ENCODE data around the gene HACD4. TPM values are rescaled to one million over a fixed set of nuclear protein-coding genes. Genes with fewer than 3 reads are reported as not detected.

HACD4 gene
- total and polyA plus RNA-seq, 2 donors (not counting 3 experiments of a cell fraction or from before 2014, with no cell fraction given), result 1.3 to 1.4 TPM

DNA sequence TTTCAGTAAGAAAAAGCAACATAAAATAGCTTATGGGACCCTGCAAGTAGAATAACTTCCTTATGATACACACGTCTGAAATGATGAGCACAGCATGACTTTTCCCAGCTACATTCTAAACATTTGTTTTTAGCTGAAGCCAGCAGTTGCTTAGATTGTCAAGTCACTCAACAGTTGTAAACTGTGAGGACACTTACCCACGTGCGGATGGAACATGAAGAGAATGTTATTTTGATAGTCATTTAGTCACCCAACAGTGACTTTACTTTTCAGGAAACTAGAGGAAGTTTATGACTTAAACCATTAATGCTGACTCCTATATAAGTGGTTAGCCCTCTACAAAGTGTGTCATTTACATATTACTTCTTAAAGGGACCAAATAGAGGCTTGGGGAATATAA lies 3.0 kb downstream of the HACD4 start:
- TF ChIP-seq MYC (IDR thresholded peaks at IDR 0.05; ENCODE audit: low read depth, low read length) (no peak), JUN (IDR thresholded peaks at IDR 0.05; ENCODE audit: borderline replicate concordance, insufficient read depth, insufficient read length, low read depth) (no peak), POLR2AphosphoS5 (IDR thresholded peaks at IDR 0.05; ENCODE audit: insufficient read depth, low read depth, low read length) (no peak), MAX (IDR thresholded peaks at IDR 0.05; ENCODE audit: insufficient read depth, insufficient read length) (no peak), FOS (IDR thresholded peaks at IDR 0.05; ENCODE audit: borderline replicate concordance, insufficient read depth, low read length) (no peak), POLR2A (IDR thresholded peaks at IDR 0.05; ENCODE audit: low read depth, low read length) (no peak), GATA2 (IDR thresholded peaks at IDR 0.05; ENCODE audit: insufficient read depth, insufficient read length, low read depth, low read length) (no peak), EZH2 (IDR thresholded peaks at IDR 0.05; ENCODE audit: borderline replicate concordance, low read depth, low read length, severe bottlenecking) (no peak)
- TF ChIP-seq, protein P1, sequence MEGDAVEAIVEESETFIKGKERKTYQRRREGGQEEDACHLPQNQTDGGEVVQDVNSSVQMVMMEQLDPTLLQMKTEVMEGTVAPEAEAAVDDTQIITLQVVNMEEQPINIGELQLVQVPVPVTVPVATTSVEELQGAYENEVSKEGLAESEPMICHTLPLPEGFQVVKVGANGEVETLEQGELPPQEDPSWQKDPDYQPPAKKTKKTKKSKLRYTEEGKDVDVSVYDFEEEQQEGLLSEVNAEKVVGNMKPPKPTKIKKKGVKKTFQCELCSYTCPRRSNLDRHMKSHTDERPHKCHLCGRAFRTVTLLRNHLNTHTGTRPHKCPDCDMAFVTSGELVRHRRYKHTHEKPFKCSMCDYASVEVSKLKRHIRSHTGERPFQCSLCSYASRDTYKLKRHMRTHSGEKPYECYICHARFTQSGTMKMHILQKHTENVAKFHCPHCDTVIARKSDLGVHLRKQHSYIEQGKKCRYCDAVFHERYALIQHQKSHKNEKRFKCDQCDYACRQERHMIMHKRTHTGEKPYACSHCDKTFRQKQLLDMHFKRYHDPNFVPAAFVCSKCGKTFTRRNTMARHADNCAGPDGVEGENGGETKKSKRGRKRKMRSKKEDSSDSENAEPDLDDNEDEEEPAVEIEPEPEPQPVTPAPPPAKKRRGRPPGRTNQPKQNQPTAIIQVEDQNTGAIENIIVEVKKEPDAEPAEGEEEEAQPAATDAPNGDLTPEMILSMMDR (IDR thresholded peaks at IDR 0.05; ENCODE audit: extremely low read depth in 1 of 2, insufficient read depth in 1 of 2, low read depth in 1 of 2, low read length in 2 of 2), result no peak
- no peak for DNase-seq (ENCODE audit: low read depth, low spot score)
- Histone ChIP-seq H3K4me3 (replicated peaks in 1 of 3; ENCODE audit: insufficient read depth in 1 of 3, low read depth in 1 of 3, low read length in 3 of 3) (no peak overlapping the region), H3K36me3 (ENCODE audit: control insufficient read depth in 2 of 2, extremely low read depth in 1 of 2, insufficient read depth in 2 of 2, low read length in 2 of 2) (no peaks in the 10 kb centered on the region), H3K27ac (ENCODE audit: insufficient read depth, low read depth, low read length) (no peak overlapping the region), H3K4me2 (ENCODE audit: insufficient read depth, low read length) (no peak overlapping the region), H3K9ac (replicated peaks; ENCODE audit: extremely low read depth, insufficient read depth, low read length) (no peak overlapping the region), H3K4me1 (ENCODE audit: control insufficient read depth, extremely low read depth, insufficient read depth, low read length) (peaks cover 6% of the 10 kb centered on the region), H3K9me3 (replicated peaks; ENCODE audit: control insufficient read depth, insufficient read depth, low read length) (no peaks in the 10 kb centered on the region), H2AFZ (ENCODE audit: low read depth, low read length) (no peak overlapping the region), H3K27me3 (ENCODE audit: control insufficient read depth in 2 of 2, insufficient read depth in 2 of 2, low read length in 2 of 2) (no peaks in the 10 kb centered on the region), H3K79me2 (ENCODE audit: control insufficient read depth, insufficient read depth, low read length) (no peaks in the 10 kb centered on the region), H3K9me1 (replicated peaks; ENCODE audit: control insufficient read depth, extremely low read depth, insufficient read depth, low read length) (no peaks in the 10 kb centered on the region), H4K20me1 (replicated peaks; ENCODE audit: control insufficient read depth, extremely low read depth, insufficient read depth, low read length) (no peaks in the 10 kb centered on the region)
- ChIA-PET CTCF (interaction anchor here (2.5 kb wide), 1 partner anchor 10 kb away, joined by 9 read pairs; no protein-coding TSS in a partner anchor), POLR2A (no interaction called here)
- dilution Hi-C loops (cut with MboI; ENCODE audit: extremely low pct_ligation_motif_present, low sequenced_read_pairs) (no loop called here), intact Hi-C loops (cut with micrococcal nuclease) (loop anchor here (5.0 to 10.0 kb wide), 2 partner anchors 64 to 396 kb away; no protein-coding TSS in a partner anchor)
- no peak for FAIRE-seq
- no TSS peak for BruUV-seq (replicated peaks)
